Measurements from ENCODE around the gene CAMK2N2. TPM values are rescaled to one million over a fixed set of nuclear protein-coding genes. Genes with fewer than 3 reads are reported as not detected.
A peak's percentile ranks its signal among the peaks of the same experiment; 100 is the strongest.

Gene CAMK2N2
- total and polyA plus RNA-seq, 2 of the 4 experiments (the other 2 are of a cell fraction), result 0.34 TPM; not detected in 1

GRCh38 chr3:184284696-184285095, 23.3 kb upstream of the CAMK2N2 start:
- H2AFZ ChIP-seq (replicated peaks; ENCODE audit: low read length, poor library complexity), result no peak overlapping the region
- H3K27me3 ChIP-seq (ENCODE audit: control insufficient read depth, insufficient read depth, low read length), result peaks cover 41% of the 10 kb centered on the region
- DNase-seq, result peak; percentile 65
- no peak overlapping the region for H3K4me2 ChIP-seq (ENCODE audit: low read depth, low read length)
- H2BK15ac ChIP-seq (ENCODE audit: low read depth, low read length), result no peak overlapping the region
- no peak overlapping the region for H2AK9ac ChIP-seq (replicated peaks; ENCODE audit: low read depth, low read length, poor library complexity)
- no peak overlapping the region for H3K18ac ChIP-seq (ENCODE audit: low read depth, low read length)
- H3K9me3 ChIP-seq (ENCODE audit: control insufficient read depth, insufficient read depth, low read length), result peaks cover 3% of the 10 kb centered on the region
- intact Hi-C loops (cut with micrococcal nuclease) (loop anchor here (1.0 to 5.0 kb wide), 2 partner anchors 57 to 389 kb away; partner anchors contain the start of gene VWA5B2), in situ Hi-C loops (cut with MboI; ENCODE audit: low sequenced_read_pairs) (loop anchor here (10.0 kb wide), 1 partner anchor 390 kb away; no protein-coding TSS in a partner anchor), dilution Hi-C loops (cut with HindIII; ENCODE audit: low sequenced_read_pairs, unreplicated experiment) (no loop called here)
- H4K20me1 ChIP-seq (ENCODE audit: insufficient read depth, low read length), result no peaks in the 10 kb centered on the region
- H3K27ac ChIP-seq (ENCODE audit: insufficient read depth, low read length), result no peak overlapping the region
- no peak overlapping the region for H3K9ac ChIP-seq (ENCODE audit: low read depth, low read length)
- WGBS, 2 experiments (ENCODE audit: extremely low coverage in 2 of 2, insufficient read length in 1 of 2), result 0% methylated on average over 2 of the region's 4 CpGs; no CpG with 5 or more reads in 1 of the 2 experiments
- no peak overlapping the region for H4K5ac ChIP-seq (ENCODE audit: low read depth, low read length)
- no peak overlapping the region for H3K56ac ChIP-seq (ENCODE audit: extremely low read depth, insufficient read depth, low read length)
- H2BK5ac ChIP-seq (ENCODE audit: low read depth, low read length, poor library complexity, severe bottlenecking), result no peak overlapping the region
- TF ChIP-seq NFE2L2 (IDR thresholded peaks at IDR 0.05; ENCODE audit: low read depth, low read length), result no peak
- no peak for TF ChIP-seq ELK1 (IDR thresholded peaks at IDR 0.05; ENCODE audit: borderline replicate concordance, low read depth, low read length)
- TF ChIP-seq MXI1 (IDR thresholded peaks at IDR 0.05; ENCODE audit: borderline replicate concordance, low read depth, low read length), result 0 out of 2 replicates have a peak, but pooled peaks have one; percentile 16
- TF ChIP-seq RAD21 (IDR thresholded peaks at IDR 0.05; ENCODE audit: low read length), result peak; percentile 63
- TF ChIP-seq SMC3 (IDR thresholded peaks at IDR 0.05; ENCODE audit: low read depth, low read length), result peak; percentile 36; the same call in 1 of the 2 replicates
- TF ChIP-seq CTCF (conservative IDR thresholded peaks at IDR 0.05; ENCODE audit: low read depth, low read length), result peak; percentile 57
- TF ChIP-seq MAZ (IDR thresholded peaks at IDR 0.05; ENCODE audit: borderline replicate concordance, low read depth, low read length), result no peak
- H2AK5ac ChIP-seq (ENCODE audit: low read depth, low read length), result no peak overlapping the region
- no TSS peak for BruUV-seq (replicated peaks)
- no peak overlapping the region for H3K4ac ChIP-seq (ENCODE audit: low read depth, low read length)
- H2BK20ac ChIP-seq (ENCODE audit: low read depth, low read length), result no peak overlapping the region
- H3K23ac ChIP-seq (ENCODE audit: low read depth, low read length), result no peak overlapping the region
- H4K91ac ChIP-seq (ENCODE audit: insufficient read depth, low read depth, low read length), result no peak overlapping the region
- H3K4me3 ChIP-seq (ENCODE audit: insufficient read depth, low read depth, low read length), result no peak overlapping the region
- no peak overlapping the region for H2BK120ac ChIP-seq (ENCODE audit: low read depth, low read length)
- peak; percentile 94 for ATAC-seq (ENCODE audit: low read depth)
- no peaks in the 10 kb centered on the region for H3K79me1 ChIP-seq (ENCODE audit: low read depth in 1 of 2, low read length in 2 of 2)
- ChIA-PET CTCF (interaction anchor here (0.6 kb wide), 1 partner anchor 40 kb away, joined by 3 read pairs; no protein-coding TSS in a partner anchor), POLR2A (ENCODE audit: unreplicated experiment) (interaction anchor here (0.6 kb wide), 1 partner anchor 64 kb away, joined by 6 read pairs; no protein-coding TSS in a partner anchor)
- H3K14ac ChIP-seq (replicated peaks; ENCODE audit: low read depth, low read length), result no peak overlapping the region
- H3K36me3 ChIP-seq (ENCODE audit: control insufficient read depth, insufficient read depth, low read length), result no peaks in the 10 kb centered on the region
- H3K4me1 ChIP-seq (ENCODE audit: control insufficient read depth, insufficient read depth, low read length), result no peaks in the 10 kb centered on the region
- no peak overlapping the region for H4K8ac ChIP-seq (ENCODE audit: low read depth in 2 of 2, low read length in 2 of 2)
- H3K9me1 ChIP-seq (ENCODE audit: insufficient read depth, low read length), result no peaks in the 10 kb centered on the region

All from IMR-90 (cell line).